SK-N-SH treated with all-trans-retinoic acid at 6 μM for 48 hours (cell line): ENCODE measurements around the gene PHACTR4.
A peak's percentile ranks its signal among the peaks of the same experiment; 100 is the strongest.

Experiments
- ATAC-seq: fragments of 200-7000 bp; cut with Tn5 transposase; 3 replicates; pipeline ENCODE4 v1.9.1; 2020; ENCODE audit warnings: mild to moderate bottlenecking, moderate library complexity
- ARNTL ChIP-seq: fragments of 450-650 bp; formaldehyde crosslinking; IDR thresholded peaks from 2 replicates; pipeline ENCODE4 v1.5.0; 2020; ENCODE audit warnings: low read depth, mild to moderate bottlenecking, moderate library complexity, borderline replicate concordance
- BACH2 ChIP-seq: fragments of 250-450 bp; sonication (Bioruptor Pico); IDR thresholded peaks from 2 replicates; pipeline ENCODE4 v1.9.0; 2021; ENCODE audit warnings: mild to moderate bottlenecking, borderline replicate concordance
- CSDC2 ChIP-seq: fragments of 250-450 bp; sonication (Bioruptor Pico); IDR thresholded peaks from 2 replicates; pipeline ENCODE4 v1.5.0; 2020; ENCODE audit warnings: mild to moderate bottlenecking, moderate library complexity
- ESRRG ChIP-seq: fragments of 250-450 bp; sonication (Bioruptor Pico); IDR thresholded peaks from 2 replicates; pipeline ENCODE4 v1.6.1; 2021; ENCODE audit warnings: mild to moderate bottlenecking
- GLIS3 ChIP-seq: fragments of 250-450 bp; sonication (Bioruptor Pico); IDR thresholded peaks from 2 replicates; pipeline ENCODE4 v1.5.0; 2020; ENCODE audit warnings: mild to moderate bottlenecking, moderate library complexity
- ISL1 ChIP-seq: fragments of 250-450 bp; sonication (Bioruptor Pico); IDR thresholded peaks from 2 replicates; pipeline ENCODE4 v2.1.2; 2022; ENCODE audit warnings: mild to moderate bottlenecking, moderate library complexity
- OSR1 ChIP-seq: fragments of 250-450 bp; sonication (Bioruptor Pico); IDR thresholded peaks from 2 replicates; pipeline ENCODE4 v1.8.0; 2022; ENCODE audit warnings: moderate library complexity, mild to moderate bottlenecking, inconsistent platforms
- RARB ChIP-seq: fragments of 250-450 bp; sonication (Bioruptor Pico); IDR thresholded peaks from 2 replicates; pipeline ENCODE4 v1.8.0; 2021; ENCODE audit warnings: mild to moderate bottlenecking, moderate library complexity
- TCF4 ChIP-seq: fragments of 250-450 bp; sonication (Bioruptor Pico); IDR thresholded peaks from 2 replicates; pipeline ENCODE4 v1.8.0; 2021; ENCODE audit warnings: mild to moderate bottlenecking, moderate library complexity, borderline replicate concordance
- ZFP3 ChIP-seq: fragments of 250-450 bp; sonication (Bioruptor Pico); IDR thresholded peaks from 2 replicates; pipeline ENCODE4 v1.5.0; 2020; ENCODE audit warnings: mild to moderate bottlenecking, moderate library complexity
- ZFP30 ChIP-seq: fragments of 450-650 bp; formaldehyde crosslinking; IDR thresholded peaks from 2 replicates; pipeline ENCODE4 v1.5.0; 2022; ENCODE audit warnings: mild to moderate bottlenecking, moderate library complexity
- ZNF565 ChIP-seq: fragments of 450-650 bp; formaldehyde crosslinking; conservative IDR thresholded peaks from 2 replicates; pipeline ENCODE4 v1.5.0; 2020; ENCODE audit warnings: low read depth, mild to moderate bottlenecking, moderate library complexity
- ZNF70 ChIP-seq: fragments of 450-650 bp; formaldehyde crosslinking; IDR thresholded peaks from 2 replicates; pipeline ENCODE4 v1.5.0; 2020; ENCODE audit warnings: mild to moderate bottlenecking, moderate library complexity
- ZNF8 ChIP-seq: fragments of 450-650 bp; formaldehyde crosslinking; IDR thresholded peaks from 2 replicates; pipeline ENCODE4 v1.5.0; 2020; ENCODE audit warnings: mild to moderate bottlenecking, moderate library complexity
- TF ChIP-seq, protein P1 (sequence below): fragments of 250-450 bp; sonication (Bioruptor Pico); IDR thresholded peaks from 2 replicates; pipeline ENCODE4 v1.5.1; 2020; ENCODE audit warnings: low read depth, mild to moderate bottlenecking, moderate library complexity
- TF ChIP-seq, protein P2 (sequence below): fragments of 250-450 bp; sonication (Bioruptor Pico); IDR thresholded peaks from 2 replicates; pipeline ENCODE4 v1.5.1; 2021; ENCODE audit warnings: mild to moderate bottlenecking, moderate library complexity
- TF ChIP-seq, protein P3 (sequence below): fragments of 250-450 bp; sonication (Bioruptor Pico); IDR thresholded peaks from 2 replicates; pipeline ENCODE4 v1.8.0; 2021; ENCODE audit warnings: low read depth, mild to moderate bottlenecking, moderate library complexity, borderline replicate concordance
- TF ChIP-seq, protein P4 (sequence below): fragments of 250-450 bp; sonication (Bioruptor Pico); IDR thresholded peaks from 2 replicates; pipeline ENCODE4 v1.5.0; 2020; ENCODE audit warnings: mild to moderate bottlenecking, moderate library complexity

The PHACTR4 gene

DNA sequence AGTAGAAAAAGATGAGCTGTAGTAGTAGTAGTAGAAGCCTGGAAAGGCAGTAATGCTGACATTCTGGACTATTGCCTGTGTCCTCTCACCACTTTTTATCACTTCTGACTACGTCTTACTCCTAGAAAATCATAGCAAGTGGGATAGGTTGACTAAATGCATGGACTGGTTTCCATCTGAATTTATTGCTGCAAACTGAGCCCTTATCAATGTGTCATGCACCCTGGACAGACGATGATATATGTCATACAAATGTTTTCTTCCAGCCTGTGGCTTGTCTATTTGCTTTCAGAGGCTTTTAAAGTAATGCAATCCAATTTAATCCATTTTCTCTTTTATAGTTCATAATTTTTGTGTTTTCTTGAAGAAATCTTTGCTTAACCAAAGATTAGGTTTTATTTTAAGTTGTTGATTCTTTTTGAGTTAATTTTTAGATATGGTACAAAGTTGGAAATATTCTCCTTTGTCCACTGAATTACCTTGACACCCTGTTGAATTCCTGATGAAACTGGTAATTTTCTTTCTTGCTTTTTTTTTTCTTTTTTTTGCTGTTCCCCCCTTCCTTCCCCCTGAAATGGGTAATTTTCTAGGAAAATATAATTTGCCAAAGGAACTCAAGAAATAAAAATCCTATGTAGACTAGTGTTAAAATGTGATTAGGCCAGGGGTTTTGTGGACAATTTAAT lies 47.1 kb downstream of the PHACTR4 start:
- ATAC-seq = peak; percentile 61

DNA sequence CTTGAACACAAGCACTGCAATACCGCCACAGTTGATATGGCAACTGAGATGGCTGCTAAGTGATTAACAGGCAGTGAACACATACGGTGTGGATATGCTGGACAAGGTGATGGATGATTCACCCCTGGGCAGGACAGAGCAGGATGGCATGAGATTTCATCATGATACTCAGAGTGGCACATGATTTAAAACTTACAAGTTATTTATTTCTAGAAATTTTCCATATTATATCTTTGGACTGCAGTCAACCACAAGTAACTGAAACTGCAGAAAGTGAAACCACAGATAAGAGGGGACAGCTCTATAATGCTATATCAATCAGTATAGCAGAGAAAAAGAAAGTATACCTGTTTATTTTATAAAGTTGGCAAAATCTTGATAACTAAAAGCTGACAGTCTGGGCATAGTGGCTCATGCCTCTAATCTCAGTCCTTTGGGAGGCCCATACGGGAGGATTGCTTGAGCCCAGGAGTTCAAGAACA lies 47.9 kb downstream of the PHACTR4 start:
- ATAC-seq = peak; percentile 90

More for the DNA sequence above, 47.1 kb downstream of the PHACTR4 start:
- TF ChIP-seq ISL1 (CRISPR knock-in tag) (peak; percentile 77), ZNF70 (CRISPR knock-in tag) (no peak)

DNA sequence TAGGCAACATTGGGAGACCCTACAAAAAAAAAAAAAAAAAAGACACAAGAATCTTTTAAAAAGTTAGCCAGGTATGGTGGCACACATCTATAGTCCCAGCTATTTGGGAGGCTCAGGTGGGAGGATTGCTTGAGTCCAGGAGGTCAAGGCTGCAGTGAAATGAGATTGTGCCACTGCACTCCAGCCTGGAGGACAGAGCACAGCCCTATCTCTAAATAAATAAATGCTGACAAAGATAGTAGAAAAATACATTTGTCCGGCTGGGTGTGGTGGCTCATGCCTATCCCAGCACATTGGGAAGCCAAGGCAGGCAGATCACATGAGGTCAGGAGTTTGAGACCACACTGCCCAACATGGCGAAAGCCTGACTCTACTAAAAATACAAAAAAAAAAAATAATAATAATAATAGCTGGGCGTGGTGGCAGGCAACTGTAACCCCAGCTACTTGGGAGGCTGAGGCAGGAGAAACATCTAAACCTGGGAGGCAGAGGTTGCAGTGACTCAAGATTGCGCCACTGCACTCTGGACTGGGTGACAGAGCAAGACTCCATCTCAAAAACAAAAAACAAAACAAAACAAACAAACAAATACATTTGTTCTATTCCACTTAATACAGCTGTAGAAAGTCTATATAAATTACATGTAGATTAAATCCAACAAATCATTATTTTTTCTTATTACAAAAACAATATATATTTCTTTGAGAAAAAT lies 48.5 kb downstream of the PHACTR4 start:
- ATAC-seq = no peak
- TF ChIP-seq, protein P1, sequence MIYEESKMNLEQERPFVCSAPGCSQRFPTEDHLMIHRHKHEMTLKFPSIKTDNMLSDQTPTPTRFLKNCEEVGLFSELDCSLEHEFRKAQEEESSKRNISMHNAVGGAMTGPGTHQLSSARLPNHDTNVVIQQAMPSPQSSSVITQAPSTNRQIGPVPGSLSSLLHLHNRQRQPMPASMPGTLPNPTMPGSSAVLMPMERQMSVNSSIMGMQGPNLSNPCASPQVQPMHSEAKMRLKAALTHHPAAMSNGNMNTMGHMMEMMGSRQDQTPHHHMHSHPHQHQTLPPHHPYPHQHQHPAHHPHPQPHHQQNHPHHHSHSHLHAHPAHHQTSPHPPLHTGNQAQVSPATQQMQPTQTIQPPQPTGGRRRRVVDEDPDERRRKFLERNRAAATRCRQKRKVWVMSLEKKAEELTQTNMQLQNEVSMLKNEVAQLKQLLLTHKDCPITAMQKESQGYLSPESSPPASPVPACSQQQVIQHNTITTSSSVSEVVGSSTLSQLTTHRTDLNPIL (CRISPR knock-in tag) = no peak

More for the DNA sequence above, 47.9 kb downstream of the PHACTR4 start:
- TF ChIP-seq ESRRG (CRISPR knock-in tag) = no peak
- TF ChIP-seq, protein P2, sequence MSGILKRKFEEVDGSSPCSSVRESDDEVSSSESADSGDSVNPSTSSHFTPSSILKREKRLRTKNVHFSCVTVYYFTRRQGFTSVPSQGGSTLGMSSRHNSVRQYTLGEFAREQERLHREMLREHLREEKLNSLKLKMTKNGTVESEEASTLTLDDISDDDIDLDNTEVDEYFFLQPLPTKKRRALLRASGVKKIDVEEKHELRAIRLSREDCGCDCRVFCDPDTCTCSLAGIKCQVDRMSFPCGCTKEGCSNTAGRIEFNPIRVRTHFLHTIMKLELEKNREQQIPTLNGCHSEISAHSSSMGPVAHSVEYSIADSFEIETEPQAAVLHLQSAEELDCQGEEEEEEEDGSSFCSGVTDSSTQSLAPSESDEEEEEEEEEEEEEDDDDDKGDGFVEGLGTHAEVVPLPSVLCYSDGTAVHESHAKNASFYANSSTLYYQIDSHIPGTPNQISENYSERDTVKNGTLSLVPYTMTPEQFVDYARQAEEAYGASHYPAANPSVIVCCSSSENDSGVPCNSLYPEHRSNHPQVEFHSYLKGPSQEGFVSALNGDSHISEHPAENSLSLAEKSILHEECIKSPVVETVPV (CRISPR knock-in tag) = no peak
- TF ChIP-seq ISL1 (CRISPR knock-in tag) = peak; percentile 30; the same call in 1 of the 2 replicates

DNA sequence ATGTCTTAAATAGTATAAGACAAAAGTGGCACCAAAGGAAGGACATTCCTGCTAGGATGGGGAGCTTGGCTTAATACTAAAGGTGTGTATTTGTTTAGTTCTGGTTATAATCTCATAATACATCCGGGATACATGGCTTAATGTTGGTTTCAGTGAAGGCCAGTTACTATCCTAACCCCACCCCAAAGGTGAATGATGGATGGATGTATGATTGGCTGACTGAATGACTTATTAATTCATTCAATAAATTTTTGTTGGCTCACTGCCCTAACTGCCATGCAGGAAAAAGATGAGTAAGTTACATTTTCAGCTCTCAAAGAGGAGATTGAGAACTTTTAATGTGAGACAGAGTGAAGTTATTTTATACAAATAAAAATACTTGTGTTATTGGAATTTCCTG lies 52.2 kb downstream of the PHACTR4 start:
- ATAC-seq = no peak; the same call in 2 of the 3 replicates
- TF ChIP-seq ZFP30 (no peak), TCF4 (CRISPR knock-in tag) (no peak), ESRRG (CRISPR knock-in tag) (no peak), ISL1 (CRISPR knock-in tag) (no peak), ZNF565 (no peak), ZNF70 (CRISPR knock-in tag) (no peak), GLIS3 (CRISPR knock-in tag) (no peak), ARNTL (no peak), ZFP3 (CRISPR knock-in tag) (no peak), CSDC2 (CRISPR knock-in tag) (no peak), OSR1 (CRISPR knock-in tag) (no peak), RARB (CRISPR knock-in tag) (no peak), BACH2 (no peak), ZNF8 (CRISPR knock-in tag) (no peak)
- TF ChIP-seq, protein P3, sequence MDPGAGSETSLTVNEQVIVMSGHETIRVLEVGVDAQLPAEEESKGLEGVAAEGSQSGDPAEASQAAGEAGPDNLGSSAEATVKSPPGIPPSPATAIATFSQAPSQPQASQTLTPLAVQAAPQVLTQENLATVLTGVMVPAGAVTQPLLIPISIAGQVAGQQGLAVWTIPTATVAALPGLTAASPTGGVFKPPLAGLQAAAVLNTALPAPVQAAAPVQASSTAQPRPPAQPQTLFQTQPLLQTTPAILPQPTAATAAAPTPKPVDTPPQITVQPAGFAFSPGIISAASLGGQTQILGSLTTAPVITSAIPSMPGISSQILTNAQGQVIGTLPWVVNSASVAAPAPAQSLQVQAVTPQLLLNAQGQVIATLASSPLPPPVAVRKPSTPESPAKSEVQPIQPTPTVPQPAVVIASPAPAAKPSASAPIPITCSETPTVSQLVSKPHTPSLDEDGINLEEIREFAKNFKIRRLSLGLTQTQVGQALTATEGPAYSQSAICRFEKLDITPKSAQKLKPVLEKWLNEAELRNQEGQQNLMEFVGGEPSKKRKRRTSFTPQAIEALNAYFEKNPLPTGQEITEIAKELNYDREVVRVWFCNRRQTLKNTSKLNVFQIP (CRISPR knock-in tag) = no peak
- TF ChIP-seq, protein P4, sequence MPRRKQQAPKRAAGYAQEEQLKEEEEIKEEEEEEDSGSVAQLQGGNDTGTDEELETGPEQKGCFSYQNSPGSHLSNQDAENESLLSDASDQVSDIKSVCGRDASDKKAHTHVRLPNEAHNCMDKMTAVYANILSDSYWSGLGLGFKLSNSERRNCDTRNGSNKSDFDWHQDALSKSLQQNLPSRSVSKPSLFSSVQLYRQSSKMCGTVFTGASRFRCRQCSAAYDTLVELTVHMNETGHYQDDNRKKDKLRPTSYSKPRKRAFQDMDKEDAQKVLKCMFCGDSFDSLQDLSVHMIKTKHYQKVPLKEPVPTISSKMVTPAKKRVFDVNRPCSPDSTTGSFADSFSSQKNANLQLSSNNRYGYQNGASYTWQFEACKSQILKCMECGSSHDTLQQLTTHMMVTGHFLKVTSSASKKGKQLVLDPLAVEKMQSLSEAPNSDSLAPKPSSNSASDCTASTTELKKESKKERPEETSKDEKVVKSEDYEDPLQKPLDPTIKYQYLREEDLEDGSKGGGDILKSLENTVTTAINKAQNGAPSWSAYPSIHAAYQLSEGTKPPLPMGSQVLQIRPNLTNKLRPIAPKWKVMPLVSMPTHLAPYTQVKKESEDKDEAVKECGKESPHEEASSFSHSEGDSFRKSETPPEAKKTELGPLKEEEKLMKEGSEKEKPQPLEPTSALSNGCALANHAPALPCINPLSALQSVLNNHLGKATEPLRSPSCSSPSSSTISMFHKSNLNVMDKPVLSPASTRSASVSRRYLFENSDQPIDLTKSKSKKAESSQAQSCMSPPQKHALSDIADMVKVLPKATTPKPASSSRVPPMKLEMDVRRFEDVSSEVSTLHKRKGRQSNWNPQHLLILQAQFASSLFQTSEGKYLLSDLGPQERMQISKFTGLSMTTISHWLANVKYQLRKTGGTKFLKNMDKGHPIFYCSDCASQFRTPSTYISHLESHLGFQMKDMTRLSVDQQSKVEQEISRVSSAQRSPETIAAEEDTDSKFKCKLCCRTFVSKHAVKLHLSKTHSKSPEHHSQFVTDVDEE (CRISPR knock-in tag) = no peak
- TF ChIP-seq, protein P1 (CRISPR knock-in tag) = no peak
